Measurements from ENCODE around the gene CAPZB. TPM values are rescaled to one million over a fixed set of nuclear protein-coding genes. Genes with fewer than 3 reads are reported as not detected.

Gene CAPZB
- total and polyA plus RNA-seq, 2 of the 4 experiments (the other 2 are of a cell fraction): 216 to 304 TPM

DNA sequence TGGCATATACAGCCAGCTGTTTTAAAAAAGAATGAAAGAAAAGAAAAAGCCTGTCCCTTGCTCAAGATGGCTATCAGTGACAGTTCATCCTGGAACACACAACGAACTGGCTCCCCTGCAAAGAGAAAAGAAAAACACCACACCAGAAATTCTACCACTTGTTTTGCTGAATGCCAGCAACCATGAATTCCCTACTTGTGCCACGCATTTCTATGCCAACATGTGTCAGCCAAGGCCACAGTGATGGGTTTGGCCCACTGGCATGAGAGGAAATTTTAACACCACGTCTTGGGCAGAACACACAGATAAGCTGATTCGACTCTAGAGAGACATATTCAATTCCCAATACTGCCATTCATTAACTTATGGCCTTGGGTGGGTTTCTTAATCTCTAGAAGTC lies 64.0 kb downstream of the CAPZB start:
- H3K14ac ChIP-seq (replicated peaks; ENCODE audit: low read depth, low read length): 0 out of 2 replicates have a peak overlapping the region, but pooled peaks have one; percentile 50
- peaks cover 93% of the 10 kb centered on the region for H4K20me1 ChIP-seq (ENCODE audit: insufficient read depth, low read length)
- no peak overlapping the region for H3K56ac ChIP-seq (ENCODE audit: extremely low read depth, insufficient read depth, low read length)
- ChIA-PET CTCF (interaction anchor here (1.2 kb wide), 1 partner anchor 23 kb away, joined by 3 read pairs; no protein-coding TSS in a partner anchor), POLR2A (ENCODE audit: unreplicated experiment) (no interaction called here)
- H2AFZ ChIP-seq (replicated peaks; ENCODE audit: low read length, poor library complexity): no peak overlapping the region
- H2AK5ac ChIP-seq (ENCODE audit: low read depth, low read length): no peak overlapping the region
- H3K27me3 ChIP-seq (ENCODE audit: control insufficient read depth, insufficient read depth, low read length): no peaks in the 10 kb centered on the region
- no peak overlapping the region for H4K91ac ChIP-seq (ENCODE audit: insufficient read depth, low read depth, low read length)
- H3K4ac ChIP-seq (ENCODE audit: low read depth, low read length): no peak overlapping the region
- no peak for TF ChIP-seq NFE2L2 (IDR thresholded peaks at IDR 0.05; ENCODE audit: low read depth, low read length)
- no peak for TF ChIP-seq RCOR1 (IDR thresholded peaks at IDR 0.05; ENCODE audit: insufficient replicate concordance, low read length)
- TF ChIP-seq, protein P1, sequence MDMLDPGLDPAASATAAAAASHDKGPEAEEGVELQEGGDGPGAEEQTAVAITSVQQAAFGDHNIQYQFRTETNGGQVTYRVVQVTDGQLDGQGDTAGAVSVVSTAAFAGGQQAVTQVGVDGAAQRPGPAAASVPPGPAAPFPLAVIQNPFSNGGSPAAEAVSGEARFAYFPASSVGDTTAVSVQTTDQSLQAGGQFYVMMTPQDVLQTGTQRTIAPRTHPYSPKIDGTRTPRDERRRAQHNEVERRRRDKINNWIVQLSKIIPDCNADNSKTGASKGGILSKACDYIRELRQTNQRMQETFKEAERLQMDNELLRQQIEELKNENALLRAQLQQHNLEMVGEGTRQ (IDR thresholded peaks at IDR 0.05; ENCODE audit: low read depth, low read length): no peak
- no peak for TF ChIP-seq CEBPB (IDR thresholded peaks at IDR 0.05; ENCODE audit: low read depth, low read length)
- TF ChIP-seq RAD21 (IDR thresholded peaks at IDR 0.05; ENCODE audit: low read length): no peak
- TF ChIP-seq BHLHE40 (IDR thresholded peaks at IDR 0.05; ENCODE audit: low read depth, low read length): no peak
- TF ChIP-seq, protein P2, sequence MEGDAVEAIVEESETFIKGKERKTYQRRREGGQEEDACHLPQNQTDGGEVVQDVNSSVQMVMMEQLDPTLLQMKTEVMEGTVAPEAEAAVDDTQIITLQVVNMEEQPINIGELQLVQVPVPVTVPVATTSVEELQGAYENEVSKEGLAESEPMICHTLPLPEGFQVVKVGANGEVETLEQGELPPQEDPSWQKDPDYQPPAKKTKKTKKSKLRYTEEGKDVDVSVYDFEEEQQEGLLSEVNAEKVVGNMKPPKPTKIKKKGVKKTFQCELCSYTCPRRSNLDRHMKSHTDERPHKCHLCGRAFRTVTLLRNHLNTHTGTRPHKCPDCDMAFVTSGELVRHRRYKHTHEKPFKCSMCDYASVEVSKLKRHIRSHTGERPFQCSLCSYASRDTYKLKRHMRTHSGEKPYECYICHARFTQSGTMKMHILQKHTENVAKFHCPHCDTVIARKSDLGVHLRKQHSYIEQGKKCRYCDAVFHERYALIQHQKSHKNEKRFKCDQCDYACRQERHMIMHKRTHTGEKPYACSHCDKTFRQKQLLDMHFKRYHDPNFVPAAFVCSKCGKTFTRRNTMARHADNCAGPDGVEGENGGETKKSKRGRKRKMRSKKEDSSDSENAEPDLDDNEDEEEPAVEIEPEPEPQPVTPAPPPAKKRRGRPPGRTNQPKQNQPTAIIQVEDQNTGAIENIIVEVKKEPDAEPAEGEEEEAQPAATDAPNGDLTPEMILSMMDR (conservative IDR thresholded peaks at IDR 0.05; ENCODE audit: low read depth, low read length): no peak
- no peak for TF ChIP-seq RFX5 (IDR thresholded peaks at IDR 0.05; ENCODE audit: low read depth, low read length)
- no peak for TF ChIP-seq MAZ (IDR thresholded peaks at IDR 0.05; ENCODE audit: borderline replicate concordance, low read depth, low read length)
- TF ChIP-seq POLR2A (IDR thresholded peaks at IDR 0.05; ENCODE audit: low read depth, low read length): no peak
- TF ChIP-seq MXI1 (IDR thresholded peaks at IDR 0.05; ENCODE audit: borderline replicate concordance, low read depth, low read length): no peak
- TF ChIP-seq, protein P3, sequence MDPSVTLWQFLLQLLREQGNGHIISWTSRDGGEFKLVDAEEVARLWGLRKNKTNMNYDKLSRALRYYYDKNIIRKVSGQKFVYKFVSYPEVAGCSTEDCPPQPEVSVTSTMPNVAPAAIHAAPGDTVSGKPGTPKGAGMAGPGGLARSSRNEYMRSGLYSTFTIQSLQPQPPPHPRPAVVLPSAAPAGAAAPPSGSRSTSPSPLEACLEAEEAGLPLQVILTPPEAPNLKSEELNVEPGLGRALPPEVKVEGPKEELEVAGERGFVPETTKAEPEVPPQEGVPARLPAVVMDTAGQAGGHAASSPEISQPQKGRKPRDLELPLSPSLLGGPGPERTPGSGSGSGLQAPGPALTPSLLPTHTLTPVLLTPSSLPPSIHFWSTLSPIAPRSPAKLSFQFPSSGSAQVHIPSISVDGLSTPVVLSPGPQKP (IDR thresholded peaks at IDR 0.05; ENCODE audit: borderline replicate concordance, low read depth, low read length): no peak
- TF ChIP-seq CHD1 (IDR thresholded peaks at IDR 0.05; ENCODE audit: low read depth, low read length): no peak
- TF ChIP-seq FOS (IDR thresholded peaks at IDR 0.05; ENCODE audit: low read depth, low read length): no peak
- peak overlapping the region; percentile 61; the same call in 1 of the 2 replicates for H3K23ac ChIP-seq (ENCODE audit: low read depth, low read length)
- BruUV-seq (replicated peaks): no TSS peak
- H3K9me1 ChIP-seq (ENCODE audit: insufficient read depth, low read length): peaks cover 50% of the 10 kb centered on the region
- H4K8ac ChIP-seq (ENCODE audit: low read depth in 2 of 2, low read length in 2 of 2): no peak overlapping the region
- no peak overlapping the region for H2AK9ac ChIP-seq (replicated peaks; ENCODE audit: low read depth, low read length, poor library complexity)
- DNase-seq (no peak), ATAC-seq (ENCODE audit: low read depth) (no peak)
- dilution Hi-C loops (cut with HindIII; ENCODE audit: low sequenced_read_pairs, unreplicated experiment): no loop called here
- no peak overlapping the region for H3K4me2 ChIP-seq (ENCODE audit: low read depth, low read length)
- peaks cover 47% of the 10 kb centered on the region for H3K4me1 ChIP-seq (ENCODE audit: control insufficient read depth, insufficient read depth, low read length)
- H3K79me1 ChIP-seq (ENCODE audit: low read depth in 1 of 2, low read length in 2 of 2): peaks cover 41 to 94% of the 10 kb centered on the region in 2 experiments
- WGBS, 2 experiments (ENCODE audit: extremely low coverage in 2 of 2, insufficient read length in 1 of 2): 60% methylated on average over 1 of the region's 4 CpGs; no CpG with 5 or more reads in 1 of the 2 experiments
- H3K4me3 ChIP-seq (ENCODE audit: insufficient read depth, low read depth, low read length): no peak overlapping the region
- 0 out of 2 replicates have a peak overlapping the region, but pooled peaks have one; percentile 24 for H2BK120ac ChIP-seq (ENCODE audit: low read depth, low read length)
- peak overlapping the region; percentile 54; the same call in 1 of the 2 replicates for H4K5ac ChIP-seq (ENCODE audit: low read depth, low read length)
- peak overlapping the region; percentile 62; the same call in 1 of the 2 replicates for H3K18ac ChIP-seq (ENCODE audit: low read depth, low read length)
- no peak overlapping the region for H2BK5ac ChIP-seq (ENCODE audit: low read depth, low read length, poor library complexity, severe bottlenecking)
- intact Hi-C loops (cut with micrococcal nuclease): no loop called here
- H3K27ac ChIP-seq (ENCODE audit: insufficient read depth, low read length): no peak overlapping the region
- peaks cover 18% of the 10 kb centered on the region for H3K36me3 ChIP-seq (ENCODE audit: control insufficient read depth, insufficient read depth, low read length)
- no peaks in the 10 kb centered on the region for H3K9me3 ChIP-seq (ENCODE audit: control insufficient read depth, insufficient read depth, low read length)
- no peak overlapping the region; the same call in 1 of the 2 replicates for H3K9ac ChIP-seq (ENCODE audit: low read depth, low read length)
- H2BK15ac ChIP-seq (ENCODE audit: low read depth, low read length): no peak overlapping the region
- no peak overlapping the region for H2BK20ac ChIP-seq (ENCODE audit: low read depth, low read length)
- in situ Hi-C loops (cut with MboI; ENCODE audit: low sequenced_read_pairs): no loop called here
